Colonic mucosa (tissue), 4 donors: ENCODE results near the gene KANK2. TPM values are rescaled to one million over a fixed set of nuclear protein-coding genes. Genes with fewer than 3 reads are reported as not detected.

ENCODE experiments used
- DNase-seq: peaks from one replicate; pipeline ENCODE4 v3.0.0-alpha.2; 2020
- H3K27ac ChIP-seq: fragments of 200-600 bp; one replicate; pipeline ENCODE4 v1.8.0; 2021
- H3K27me3 ChIP-seq: fragments of 200-600 bp; one replicate; pipeline ENCODE4 v1.8.0; 2021
- H3K36me3 ChIP-seq: fragments of 200-600 bp; one replicate; pipeline ENCODE4 v1.8.0; 2021
- H3K4me1 ChIP-seq: fragments of 200-600 bp; one replicate; pipeline ENCODE4 v1.8.0; 2021; ENCODE audit warnings: mild to moderate bottlenecking
- H3K4me3 ChIP-seq: fragments of 200-600 bp; one replicate; pipeline ENCODE4 v1.8.0; 2021
- H3K9ac ChIP-seq, 2 donors: one replicate each; pipeline ENCODE4 v1.7.0; 2013; ENCODE audit warnings: control low read depth in 2 of 2, low read depth in 2 of 2, low read length in 2 of 2
- H3K9me3 ChIP-seq: fragments of 200-600 bp; one replicate; pipeline ENCODE4 v1.8.0; 2021
- intact Hi-C: fragments of 100-400 bp; cut with DNase I; formaldehyde crosslinking; loops from one replicate; pipeline ENCODE4 v1.14.1; 2022
- total RNA-seq, 2 donors: library from RNA; stranded (reverse); fragmentation: NEBNext Ultra II Directional in 1 of 2; extraction: Animal tissue kit (Norgen Biotek cat#: 25700) in 1 of 2; gene quantifications; one replicate each; pipeline ENCODE4 v1.2.1, GENCODE V29; 2021
- TF ChIP-seq, protein P1 (sequence below): fragments of 200-600 bp; IDR thresholded peaks from one replicate; pipeline ENCODE4 v1.8.0; 2022; ENCODE audit warnings: antibody characterized with exemption, mild to moderate bottlenecking
- donor health status: healthy.
- donor health status: DM: no; HTN: no; CAD: no.
- donor health status: DM: no; HTN: no; CAD: no.

The KANK2 gene
- total RNA-seq, 2 donors from 2014 or later: 44.1 to 87.8 TPM

DNA sequence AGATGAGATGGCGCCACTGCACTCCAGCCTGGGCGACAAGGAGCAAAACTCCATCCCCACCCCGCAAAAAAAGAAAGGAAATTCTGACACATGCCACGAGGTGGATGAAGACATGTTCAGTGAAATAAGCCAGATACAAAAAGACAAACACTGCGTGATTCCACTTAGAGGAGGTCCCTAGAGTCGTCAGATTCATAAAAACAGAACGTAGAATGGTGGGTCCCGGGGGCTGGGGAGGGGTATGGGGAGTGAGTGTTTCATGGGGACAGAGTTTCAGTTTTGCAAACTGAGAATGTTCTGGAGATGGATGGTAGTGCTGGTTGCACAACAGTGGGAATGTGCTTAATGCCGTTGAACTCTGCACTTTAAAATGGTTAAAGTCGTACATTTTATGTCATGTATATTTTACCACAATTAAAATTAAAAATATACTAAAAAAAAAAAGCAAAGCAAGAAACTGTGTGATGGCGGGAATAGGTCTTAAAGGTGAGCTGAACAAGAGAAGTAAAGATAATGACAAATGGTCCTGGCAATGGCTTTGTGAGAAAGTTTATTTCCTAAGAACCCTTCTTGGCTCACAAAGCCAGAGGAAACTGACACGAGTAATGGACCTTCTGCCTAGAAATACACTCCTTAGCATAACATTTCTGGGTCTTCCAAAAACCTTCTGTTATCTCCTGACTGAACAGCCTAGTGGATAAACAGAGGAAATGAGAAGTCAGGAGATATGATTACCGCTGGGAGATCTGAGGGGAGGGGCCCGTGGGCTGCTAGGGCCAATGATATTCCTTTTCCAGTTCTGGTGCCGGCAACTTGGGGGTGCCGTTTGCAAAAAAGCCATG, 37.5 kb downstream of the KANK2 start:
- no peaks in the 10 kb centered on the region for H3K4me1 ChIP-seq
- H3K36me3 ChIP-seq: no peaks in the 10 kb centered on the region
- H3K9me3 ChIP-seq: no peaks in the 10 kb centered on the region
- no peak overlapping the region for H3K4me3 ChIP-seq
- H3K27me3 ChIP-seq: no peaks in the 10 kb centered on the region
- H3K27ac ChIP-seq: no peak overlapping the region
- intact Hi-C loops: no loop called here
- DNase-seq: no peak
- H3K9ac ChIP-seq: no peak overlapping the region
- TF ChIP-seq, protein P1, sequence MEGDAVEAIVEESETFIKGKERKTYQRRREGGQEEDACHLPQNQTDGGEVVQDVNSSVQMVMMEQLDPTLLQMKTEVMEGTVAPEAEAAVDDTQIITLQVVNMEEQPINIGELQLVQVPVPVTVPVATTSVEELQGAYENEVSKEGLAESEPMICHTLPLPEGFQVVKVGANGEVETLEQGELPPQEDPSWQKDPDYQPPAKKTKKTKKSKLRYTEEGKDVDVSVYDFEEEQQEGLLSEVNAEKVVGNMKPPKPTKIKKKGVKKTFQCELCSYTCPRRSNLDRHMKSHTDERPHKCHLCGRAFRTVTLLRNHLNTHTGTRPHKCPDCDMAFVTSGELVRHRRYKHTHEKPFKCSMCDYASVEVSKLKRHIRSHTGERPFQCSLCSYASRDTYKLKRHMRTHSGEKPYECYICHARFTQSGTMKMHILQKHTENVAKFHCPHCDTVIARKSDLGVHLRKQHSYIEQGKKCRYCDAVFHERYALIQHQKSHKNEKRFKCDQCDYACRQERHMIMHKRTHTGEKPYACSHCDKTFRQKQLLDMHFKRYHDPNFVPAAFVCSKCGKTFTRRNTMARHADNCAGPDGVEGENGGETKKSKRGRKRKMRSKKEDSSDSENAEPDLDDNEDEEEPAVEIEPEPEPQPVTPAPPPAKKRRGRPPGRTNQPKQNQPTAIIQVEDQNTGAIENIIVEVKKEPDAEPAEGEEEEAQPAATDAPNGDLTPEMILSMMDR: no peak

GRCh38 chr19:11155373-11156120, 41.8 kb downstream of the KANK2 start, which contains the start of gene SPC24:
SPC24 (minus strand) TSS chr19:11155782; CDS start chr19:11155776, 6 bp downstream.
- intact Hi-C loops: no loop called here
- Histone ChIP-seq H3K9me3 (no peaks in the 10 kb centered on the region), H3K4me1 (no peaks in the 10 kb centered on the region), H3K27me3 (no peaks in the 10 kb centered on the region), H3K36me3 (no peaks in the 10 kb centered on the region), H3K4me3 (peak within 1 kb of the TSS; percentile 80), H3K9ac (peak within 1 kb of the TSS; percentile 28 to 68), H3K27ac (peak within 1 kb of the TSS; percentile 25)
- DNase-seq: peak; percentile 96
- TF ChIP-seq, protein P1: no peak

DNA sequence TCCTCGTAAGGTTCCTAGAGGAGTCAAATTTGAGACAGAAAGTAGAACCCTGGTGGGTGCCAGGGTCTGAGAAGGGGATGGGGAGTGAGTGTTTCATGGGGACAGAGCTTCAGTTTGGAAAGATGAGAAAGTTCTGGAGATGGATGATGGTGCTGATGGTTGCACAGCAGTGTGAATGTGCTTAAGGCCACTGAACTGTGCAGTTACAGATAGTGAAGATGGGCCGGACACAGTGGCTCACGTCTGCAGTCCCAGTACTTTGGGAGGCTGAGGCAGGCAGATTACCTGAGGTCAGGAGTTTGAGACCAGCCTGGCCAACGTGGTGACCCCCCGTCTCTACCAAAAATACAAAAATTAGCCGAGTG, 42.7 kb downstream of the KANK2 start:
- Histone ChIP-seq H3K4me1 (no peaks in the 10 kb centered on the region), H3K4me3 (peak overlapping the region; percentile 80), H3K9ac (no peak overlapping the region), H3K27me3 (no peaks in the 10 kb centered on the region), H3K36me3 (no peaks in the 10 kb centered on the region), H3K27ac (no peak overlapping the region), H3K9me3 (no peaks in the 10 kb centered on the region)
- DNase-seq: no peak
- intact Hi-C loops: no loop called here
- TF ChIP-seq, protein P1: no peak

DNA sequence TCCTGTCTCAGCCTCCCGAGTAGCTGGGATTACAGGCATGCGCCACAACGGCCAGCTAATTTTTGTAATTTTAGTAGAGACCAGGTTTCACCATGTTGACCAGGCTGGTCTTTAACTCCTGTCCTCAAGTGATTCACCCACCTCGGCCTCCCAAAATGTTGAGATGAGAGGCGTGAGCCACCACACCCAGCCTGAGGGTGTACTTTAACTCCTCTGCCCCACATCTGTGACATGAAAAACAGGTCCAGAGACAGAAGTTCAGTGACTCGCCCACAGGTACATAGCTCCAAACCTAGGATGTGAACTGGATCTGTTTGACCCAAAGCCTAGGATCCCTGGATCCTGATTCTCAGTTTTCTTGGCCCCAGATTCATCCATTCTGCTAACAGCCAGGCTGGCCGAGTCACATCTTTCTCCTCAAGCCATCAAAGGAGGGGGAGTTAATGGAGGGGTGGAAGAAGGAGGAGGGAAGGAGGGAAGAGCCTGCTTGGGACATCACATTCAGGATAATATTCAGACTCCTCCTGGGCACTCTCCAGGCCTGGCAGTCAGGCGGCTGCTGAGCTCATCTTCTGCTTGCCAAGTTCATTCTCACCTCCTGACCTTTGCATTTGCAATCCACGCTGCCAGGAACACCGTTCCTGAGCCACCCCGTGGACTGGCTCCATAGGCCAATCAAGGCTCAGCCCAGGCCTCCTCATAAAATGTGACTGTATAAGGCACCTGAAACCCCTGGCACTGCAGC, 44.9 kb downstream of the KANK2 start:
- H3K4me1 ChIP-seq: no peaks in the 10 kb centered on the region
- no peak overlapping the region for H3K4me3 ChIP-seq
- intact Hi-C loops: no loop called here
- H3K36me3 ChIP-seq: no peaks in the 10 kb centered on the region
- DNase-seq: peak; percentile 73
- H3K9ac ChIP-seq: no peak overlapping the region
- TF ChIP-seq, protein P1: no peak
- H3K27me3 ChIP-seq: no peaks in the 10 kb centered on the region
- no peaks in the 10 kb centered on the region for H3K9me3 ChIP-seq
- peak overlapping the region; percentile 37 for H3K27ac ChIP-seq

DNA sequence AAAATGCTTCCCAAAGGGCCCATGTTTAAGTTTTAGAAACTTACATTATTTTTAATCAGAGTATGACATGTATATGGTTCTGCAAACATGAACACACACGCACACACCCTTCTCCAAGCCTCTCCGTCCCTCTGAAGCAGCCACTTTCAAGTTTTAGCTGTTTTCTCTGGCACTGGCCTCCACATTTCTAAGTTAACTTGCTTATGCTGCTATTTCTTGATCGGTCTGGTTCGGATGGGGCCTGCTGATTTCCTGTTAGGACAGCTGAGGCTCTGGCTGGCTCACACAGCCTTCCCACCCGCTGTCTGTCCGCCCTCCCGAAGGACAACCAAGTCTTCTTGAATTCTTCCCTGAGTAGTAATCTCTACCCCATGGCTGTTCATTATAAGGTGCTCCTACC, 46.2 kb downstream of the KANK2 start:
- Histone ChIP-seq H3K36me3 (no peaks in the 10 kb centered on the region), H3K27me3 (no peaks in the 10 kb centered on the region), H3K4me3 (no peak overlapping the region), H3K9ac (no peak overlapping the region), H3K9me3 (no peaks in the 10 kb centered on the region), H3K4me1 (no peaks in the 10 kb centered on the region), H3K27ac (no peak overlapping the region)
- TF ChIP-seq, protein P1: no peak
- intact Hi-C loops: no loop called here
- DNase-seq: no peak
